T-cell (primary cell): ENCODE data around the gene QRFP. TPM values are rescaled to one million over a fixed set of nuclear protein-coding genes. Genes with fewer than 3 reads are reported as not detected.

ENCODE experiments used
- ATAC-seq, 4 experiments: fragments of 200-7000 bp in 3 of 4; fragments of 150-1000 bp in 1 of 4; cut with Tn5 transposase; replicated peaks in 1 of 4; 1 replicate in 3 of 4; 2 replicates in 1 of 4; pipeline ENCODE4 v1.10.0; 2021; ENCODE audit warnings: moderate library complexity in 3 of 4, mild to moderate bottlenecking in 2 of 4, moderate number of reproducible peaks in 1 of 4
- CTCF ChIA-PET, 2 donors: fragments of 300-600 bp; sonication (Branson Sonifier 250); formaldehyde crosslinking; loops; one replicate each; lab custom pipeline; 2022; ENCODE audit warnings: antibody characterized with exemption in 2 of 2; lab: Charles Lee
- POLR2A ChIA-PET, 2 donors: fragments of 300-600 bp; sonication (Branson Sonifier 250); formaldehyde crosslinking; loops; one replicate each; lab custom pipeline; 2022; ENCODE audit warnings: antibody characterized with exemption in 2 of 2; lab: Charles Lee
- DNase-seq, 35 experiments: peaks; one replicate each; pipeline versions ENCODE4 v3.0.0 to v3.0.0-alpha.2; 2013 to 2023
- H3K27ac ChIP-seq: one replicate; pipeline ENCODE4 v1.5.1; 2013; ENCODE audit warnings: low read length
- H3K27me3 ChIP-seq, 2 experiments: replicated peaks in 1 of 2; 1 replicate in 1 of 2; 2 replicates in 1 of 2; pipeline versions ENCODE4 v1.6.1 to v1.7.0; 2013; ENCODE audit warnings: low read length in 1 of 2, mixed read lengths in 1 of 2; ENCODE audit not compliant: control insufficient read depth in 2 of 2, insufficient read depth in 2 of 2; ENCODE audit errors: extremely low read depth in 1 of 2
- H3K36me3 ChIP-seq, 2 donors: 1 replicate in 1 of 2; 2 replicates in 1 of 2; pipeline versions ENCODE4 v1.6.1 to v1.7.0; 2013; ENCODE audit warnings: low read length in 1 of 2; ENCODE audit not compliant: control insufficient read depth in 2 of 2, insufficient read depth in 1 of 2; ENCODE audit errors: extremely low read depth in 1 of 2
- H3K4me1 ChIP-seq, 2 experiments: 1 replicate in 1 of 2; 2 replicates in 1 of 2; pipeline versions ENCODE4 v1.6.1 to v1.7.0; 2013; ENCODE audit warnings: low read length in 2 of 2, mixed read lengths in 1 of 2; ENCODE audit not compliant: insufficient read depth in 2 of 2, control insufficient read depth in 1 of 2; ENCODE audit errors: extremely low read depth in 1 of 2
- H3K4me3 ChIP-seq, 2 donors: 1 replicate in 1 of 2; 2 replicates in 1 of 2; pipeline versions ENCODE4 v1.5.1 to v1.7.0; 2013; ENCODE audit warnings: mild to moderate bottlenecking in 2 of 2, low read length in 1 of 2, moderate library complexity in 1 of 2; ENCODE audit not compliant: control insufficient read depth in 1 of 2; ENCODE audit errors: extremely low read depth in 1 of 2
- H3K9me3 ChIP-seq: 2 replicates; pipeline ENCODE4 v1.7.0; 2013
- H3K27ac Mint-ChIP-seq, 2 donors: one replicate each; pipeline ENCODE4 v1.8.0; 2020 to 2021; ENCODE audit warnings: mild to moderate bottlenecking in 2 of 2, mixed read lengths in 2 of 2
- H3K27me3 Mint-ChIP-seq, 2 donors: one replicate each; pipeline ENCODE4 v1.8.0; 2021 to 2022; ENCODE audit warnings: mixed read lengths in 2 of 2
- H3K36me3 Mint-ChIP-seq: one replicate; pipeline ENCODE4 v1.8.0; 2021; ENCODE audit warnings: mixed read lengths
- H3K4me1 Mint-ChIP-seq, 3 donors: one replicate each; pipeline ENCODE4 v1.8.0; 2020 to 2022; ENCODE audit warnings: mixed read lengths in 3 of 3, mild to moderate bottlenecking in 1 of 3
- H3K4me3 Mint-ChIP-seq, 3 donors: one replicate each; pipeline ENCODE4 v1.8.0; 2020 to 2022; ENCODE audit warnings: mild to moderate bottlenecking in 3 of 3, mixed read lengths in 3 of 3, moderate library complexity in 3 of 3
- H3K9me3 Mint-ChIP-seq, 3 donors: one replicate each; pipeline ENCODE4 v1.8.0; 2020 to 2022; ENCODE audit warnings: mixed read lengths in 3 of 3
- WGBS: methylation state at CpG from one replicate; pipeline ENCODE4 v1.1.5; 2013; ENCODE audit warnings: missing lambda C conversion rate; ENCODE audit not compliant: insufficient coverage; 5-methylcytosine and 5-hydroxymethylcytosine counted together
- total RNA-seq, 35 experiments: library from RNA in 6 of 35; stranded (reverse) in 6 of 35; fragments of 120-200 nt in 1 of 35; gene quantifications; one replicate each; pipeline versions ENCODE4 v1.2.1 to v1.2.4 and lab custom pipeline; 2013 to 2026

The QRFP gene
- total RNA-seq, 5 donors from 2014 or later (not counting 1 experiment from before 2014, with no cell fraction given), result not detected

DNA sequence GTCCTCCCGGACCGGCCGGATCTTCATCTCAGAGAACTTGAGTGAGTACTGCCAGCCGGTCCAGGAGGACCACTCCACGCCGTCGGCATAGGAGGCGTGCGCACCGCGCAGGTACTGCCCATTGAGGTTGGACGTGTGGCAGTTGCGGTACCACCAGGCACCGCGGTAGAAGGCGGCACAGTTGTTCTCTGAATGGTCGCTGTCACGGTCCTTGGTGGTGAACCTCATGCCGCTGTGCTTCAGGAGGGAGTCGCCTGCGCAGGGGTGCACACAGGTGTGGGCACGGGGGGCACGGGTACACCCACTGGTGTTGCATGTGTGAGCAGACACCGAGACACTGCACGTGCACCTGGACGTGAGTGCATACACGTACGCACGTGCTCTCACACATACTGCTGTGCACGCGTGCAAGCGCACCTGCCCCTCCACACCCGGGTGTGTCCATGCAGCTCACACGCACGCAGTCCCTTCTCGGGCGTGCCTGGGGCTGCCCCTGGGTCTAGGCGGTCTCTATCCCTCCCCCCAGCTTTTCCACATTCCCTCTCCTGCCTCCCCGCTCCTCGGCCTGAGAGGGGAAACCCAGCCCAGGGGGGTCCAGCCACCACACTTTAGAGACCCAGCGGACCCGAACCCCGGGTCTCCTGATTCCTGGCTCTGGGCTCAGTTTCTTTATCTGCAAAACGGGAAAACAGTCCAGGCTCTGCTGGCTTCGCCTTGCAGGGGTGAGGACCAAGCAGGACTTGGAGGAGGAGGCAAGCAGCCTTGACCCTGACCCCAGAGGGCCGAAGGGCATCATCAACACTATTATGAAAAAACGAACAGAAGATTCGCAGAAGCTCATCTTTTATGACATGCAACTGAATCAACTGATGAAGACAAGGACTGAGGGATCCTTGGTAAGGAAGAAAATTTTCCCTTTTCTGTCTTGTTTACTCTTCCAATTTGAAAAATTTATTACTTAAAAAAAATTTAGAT is 7.7 kb upstream of the QRFP start:
- ATAC-seq, result no peak
- Histone ChIP-seq H3K9me3 (no peaks in the 10 kb centered on the region), H3K36me3 (no peaks in the 10 kb centered on the region), H3K4me3 (no peak overlapping the region), H3K27ac (no peak overlapping the region), H3K4me1 (no peaks in the 10 kb centered on the region), H3K27me3 (peaks cover 0 to 54% of the 10 kb centered on the region in 2 experiments)
- no peaks in the 10 kb centered on the region for H3K9me3 Mint-ChIP-seq
- no peak overlapping the region for H3K4me3 Mint-ChIP-seq
- no peaks in the 10 kb centered on the region for H3K36me3 Mint-ChIP-seq
- POLR2A ChIA-PET, result no interaction called here
- no peaks in the 10 kb centered on the region for H3K4me1 Mint-ChIP-seq
- H3K27me3 Mint-ChIP-seq, result peaks cover 0 to 13% of the 10 kb centered on the region in 2 donors
- no peak overlapping the region for H3K27ac Mint-ChIP-seq
- no peak for DNase-seq
- 86% methylated on average over 44 of the region's 48 CpGs for whole genome bisulfite sequencing
- CTCF ChIA-PET, result no interaction called here

DNA sequence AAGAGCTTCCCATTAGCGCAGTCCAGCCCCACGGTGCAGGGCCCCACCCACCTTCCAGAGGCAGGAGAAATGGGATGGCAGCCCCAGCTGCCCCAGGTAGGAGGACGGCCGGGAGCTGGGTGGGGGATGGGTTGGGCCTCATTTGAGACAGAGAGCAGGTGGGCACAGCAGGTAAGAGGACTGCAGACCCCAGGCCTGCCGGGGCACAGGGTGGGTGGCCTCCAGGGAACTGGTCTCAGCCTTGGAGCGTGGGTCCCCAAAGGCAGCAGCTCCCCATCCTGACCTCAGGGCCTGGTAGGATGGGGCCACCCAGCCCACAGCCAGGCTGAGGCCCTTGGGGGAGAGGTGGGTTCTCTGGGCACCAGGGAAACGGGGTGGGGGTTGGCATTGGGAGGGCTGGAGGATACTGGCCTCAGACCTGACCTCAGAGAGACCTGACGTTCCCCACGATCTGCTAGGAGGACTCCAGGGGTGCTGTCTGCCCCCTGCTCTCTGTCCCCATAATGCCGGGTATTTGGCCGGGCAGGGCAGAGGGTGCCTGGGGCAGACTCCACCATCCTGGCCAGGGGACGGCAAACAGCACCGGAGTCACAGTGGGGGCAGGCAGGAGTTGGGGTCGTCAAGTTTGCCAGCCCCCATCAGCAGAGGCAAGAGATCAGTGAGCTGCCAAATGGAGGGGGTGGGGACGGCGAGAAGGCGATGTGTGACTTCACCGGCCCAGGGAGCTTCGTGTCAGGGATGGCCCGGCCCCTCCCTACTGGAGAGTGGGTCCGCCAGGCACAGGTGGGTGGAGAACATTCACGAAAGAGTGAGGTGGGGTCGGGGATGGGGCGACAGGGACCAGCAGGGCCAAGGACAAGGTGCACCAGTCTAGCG is 6.8 kb upstream of the QRFP start:
- Histone ChIP-seq H3K27me3 (peaks cover 0 to 54% of the 10 kb centered on the region in 2 experiments), H3K27ac (no peak overlapping the region), H3K4me1 (no peaks in the 10 kb centered on the region), H3K4me3 (no peak overlapping the region), H3K9me3 (no peaks in the 10 kb centered on the region), H3K36me3 (no peaks in the 10 kb centered on the region)
- CTCF ChIA-PET, result no interaction called here
- H3K4me3 Mint-ChIP-seq, result no peak overlapping the region
- H3K36me3 Mint-ChIP-seq, result no peaks in the 10 kb centered on the region
- 70% methylated on average over 25 of the region's 25 CpGs for WGBS
- peaks cover 0 to 13% of the 10 kb centered on the region in 2 donors for H3K27me3 Mint-ChIP-seq
- no peak for DNase-seq
- ATAC-seq, result no peak
- POLR2A ChIA-PET, result no interaction called here
- H3K4me1 Mint-ChIP-seq, result no peaks in the 10 kb centered on the region
- H3K27ac Mint-ChIP-seq, result no peak overlapping the region
- no peaks in the 10 kb centered on the region for H3K9me3 Mint-ChIP-seq

DNA sequence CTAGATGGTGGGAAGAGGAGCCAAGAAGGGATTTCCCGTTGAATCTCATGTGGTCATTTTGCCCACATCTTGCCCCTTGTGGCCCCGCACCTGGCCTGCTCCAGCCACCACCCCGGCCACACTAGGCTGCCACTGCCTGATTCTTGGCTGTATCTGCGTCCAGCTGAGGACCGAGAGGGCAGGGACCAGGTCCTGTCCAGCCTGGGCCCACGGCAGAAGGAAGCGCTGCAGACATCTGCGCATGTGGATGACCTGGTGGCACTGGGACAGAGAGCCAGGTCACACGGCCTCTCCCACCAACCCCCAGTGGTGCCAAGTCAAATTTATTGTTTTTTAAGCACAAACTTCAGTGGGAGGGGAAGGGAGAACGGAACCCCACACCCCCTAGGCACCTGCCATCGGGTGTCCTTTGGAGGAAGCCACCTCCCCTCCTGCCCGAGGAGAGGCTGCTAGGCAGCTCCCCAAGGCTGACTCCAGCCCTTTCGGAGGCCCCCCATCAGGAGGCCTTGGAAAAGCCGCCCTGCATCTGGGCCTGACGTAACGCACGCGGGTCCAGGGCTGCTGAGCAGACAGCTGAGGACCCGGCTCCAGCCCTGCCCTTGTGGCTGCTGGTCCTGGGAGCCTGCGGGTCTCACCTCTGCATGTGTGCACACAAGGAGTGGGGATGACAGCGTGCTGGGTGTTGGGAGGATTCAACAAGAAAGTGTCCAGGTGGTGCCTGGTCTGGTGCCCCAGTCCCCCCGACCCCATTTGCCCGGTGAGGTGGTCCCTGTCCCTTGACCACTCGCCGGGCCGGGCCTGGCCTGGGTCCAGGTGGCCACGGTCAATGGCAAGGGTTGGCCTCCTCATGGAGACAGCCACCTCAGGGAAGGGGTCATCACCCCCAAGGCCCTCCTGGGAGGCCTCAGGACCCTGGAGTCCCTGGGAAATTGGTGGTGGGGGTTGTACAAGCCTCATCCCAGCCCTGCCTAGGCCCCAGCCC is 5.9 kb upstream of the QRFP start:
- WGBS, result 82% methylated on average over 21 of the region's 27 CpGs
- Mint-ChIP-seq H3K27me3 (peaks cover 0 to 13% of the 10 kb centered on the region in 2 donors), H3K27ac (no peak overlapping the region), H3K36me3 (no peaks in the 10 kb centered on the region), H3K4me1 (no peaks in the 10 kb centered on the region), H3K4me3 (no peak overlapping the region), H3K9me3 (no peaks in the 10 kb centered on the region)
- Histone ChIP-seq H3K4me1 (no peaks in the 10 kb centered on the region), H3K4me3 (no peak overlapping the region), H3K27ac (no peak overlapping the region), H3K27me3 (peaks cover 0 to 54% of the 10 kb centered on the region in 2 experiments), H3K9me3 (no peaks in the 10 kb centered on the region), H3K36me3 (no peaks in the 10 kb centered on the region)
- POLR2A ChIA-PET, result no interaction called here
- DNase-seq (no peak), ATAC-seq (no peak)
- CTCF ChIA-PET, result no interaction called here

DNA sequence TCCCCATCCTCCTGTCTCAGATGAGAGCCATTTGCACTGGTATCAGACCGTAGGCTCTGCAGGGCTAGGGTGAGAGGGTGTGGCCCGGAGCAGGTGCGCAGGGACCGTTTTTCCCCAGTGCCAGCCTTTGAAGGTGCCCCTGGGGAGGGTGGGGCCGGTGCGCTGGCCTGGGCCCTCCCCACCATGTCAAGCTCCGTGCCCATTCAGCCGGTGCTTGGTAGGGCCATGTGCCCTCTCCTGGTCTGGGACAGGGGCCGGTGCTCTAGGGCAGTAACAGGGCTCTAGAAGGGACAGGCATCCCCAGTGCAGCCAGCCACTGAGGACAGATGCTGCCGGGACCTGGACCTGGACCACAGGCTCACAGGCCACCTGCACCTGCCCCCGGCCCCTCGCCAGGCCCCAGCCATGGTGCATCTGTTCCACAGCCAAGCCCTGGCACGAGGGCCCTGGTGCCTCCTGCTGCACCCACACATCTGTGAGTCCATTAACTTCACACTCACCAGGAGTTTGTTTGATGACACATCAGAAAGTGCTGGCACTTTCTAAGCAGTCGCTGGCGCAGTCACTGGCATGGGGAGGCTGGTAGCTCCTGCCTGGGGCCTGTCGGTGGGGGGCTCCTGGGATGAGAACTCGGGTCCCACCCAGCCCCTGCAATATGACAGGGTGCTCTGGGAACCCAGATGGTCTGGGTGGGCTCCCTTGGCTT is 5.0 kb upstream of the QRFP start:
- no peaks in the 10 kb centered on the region for H3K9me3 Mint-ChIP-seq
- H3K27ac Mint-ChIP-seq, result no peak overlapping the region
- H3K4me3 ChIP-seq, result no peak overlapping the region
- peaks cover 0 to 10% of the 10 kb centered on the region in 2 donors for H3K27me3 Mint-ChIP-seq
- no peaks in the 10 kb centered on the region for H3K36me3 ChIP-seq
- no peaks in the 10 kb centered on the region for H3K9me3 ChIP-seq
- ATAC-seq (no peak), DNase-seq (no peak)
- peaks cover 0 to 50% of the 10 kb centered on the region in 2 experiments for H3K27me3 ChIP-seq
- no peaks in the 10 kb centered on the region for H3K4me1 ChIP-seq
- no peak overlapping the region for H3K27ac ChIP-seq
- 81% methylated on average over 16 of the region's 17 CpGs for WGBS
- POLR2A ChIA-PET, result no interaction called here
- no peaks in the 10 kb centered on the region for H3K36me3 Mint-ChIP-seq
- CTCF ChIA-PET, result no interaction called here
- no peaks in the 10 kb centered on the region for H3K4me1 Mint-ChIP-seq
- H3K4me3 Mint-ChIP-seq, result no peak overlapping the region

DNA sequence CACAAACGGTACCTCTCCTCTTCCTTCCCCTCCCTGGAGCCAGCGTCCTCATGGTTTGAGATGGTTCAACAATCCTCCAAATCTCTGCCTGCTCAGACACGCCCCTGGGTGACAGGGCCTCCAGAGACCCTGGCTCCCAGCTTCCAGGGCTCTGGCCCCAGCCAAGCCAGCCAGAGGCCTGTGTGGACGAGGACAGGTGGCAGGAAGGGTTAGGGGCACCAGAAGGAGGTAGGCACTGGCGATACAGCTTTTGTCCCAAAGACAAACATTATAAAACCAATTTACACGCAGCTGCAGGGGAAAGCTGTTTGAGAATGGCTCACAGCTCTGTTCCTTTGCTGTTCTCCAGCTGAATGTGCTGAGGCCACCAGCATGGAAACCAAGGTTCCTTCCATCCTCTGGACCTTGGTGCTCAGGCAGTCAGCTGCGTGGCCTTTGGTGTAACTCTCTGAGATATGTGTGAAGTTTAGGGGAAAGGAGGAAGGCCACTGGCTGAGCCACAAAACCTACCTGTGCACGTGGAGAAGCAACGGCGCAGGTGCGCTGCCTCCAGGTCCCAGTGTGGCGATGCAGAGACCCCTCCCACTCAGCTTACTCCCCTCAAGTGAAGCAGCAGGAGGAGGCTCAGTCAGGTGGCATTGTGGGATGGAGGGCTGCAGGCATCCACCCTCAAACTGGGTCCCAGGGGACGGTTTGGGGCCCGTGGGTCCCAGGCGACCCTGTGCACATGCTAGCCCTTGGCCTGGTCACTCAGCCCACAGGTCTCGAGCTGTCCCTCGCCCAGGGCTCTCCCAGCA is 4.3 kb upstream of the QRFP start:
- Mint-ChIP-seq H3K4me3 (no peak overlapping the region), H3K4me1 (no peaks in the 10 kb centered on the region), H3K36me3 (no peaks in the 10 kb centered on the region), H3K9me3 (no peaks in the 10 kb centered on the region), H3K27ac (no peak overlapping the region), H3K27me3 (peaks cover 0 to 10% of the 10 kb centered on the region in 2 donors)
- Histone ChIP-seq H3K4me3 (no peak overlapping the region), H3K27me3 (peaks cover 0 to 49% of the 10 kb centered on the region in 2 experiments), H3K36me3 (no peaks in the 10 kb centered on the region), H3K4me1 (no peaks in the 10 kb centered on the region), H3K9me3 (no peaks in the 10 kb centered on the region), H3K27ac (no peak overlapping the region)
- POLR2A ChIA-PET, result no interaction called here
- ATAC-seq, result no peak
- no peak for DNase-seq
- 59% methylated on average over 7 of the region's 17 CpGs for WGBS
- CTCF ChIA-PET, result no interaction called here
